ENCODE results near the gene SCAMP1.
A peak's percentile ranks its signal among the peaks of the same experiment; 100 is the strongest.

Gene SCAMP1

GRCh38 chr5:78339617-78340436, 20.6 kb upstream of the SCAMP1 start:
- H4K8ac ChIP-seq (ENCODE audit: low read depth, low read length): no peak overlapping the region
- no peaks in the 10 kb centered on the region for H3K4me1 ChIP-seq (ENCODE audit: control insufficient read depth in 1 of 2, insufficient read depth in 2 of 2, low read length in 2 of 2)
- no CpG with 5 or more reads among the region's 5 CpGs for WGBS (ENCODE audit: extremely low coverage, insufficient coverage, insufficient read length)
- no peaks in the 10 kb centered on the region for H3K79me1 ChIP-seq (ENCODE audit: low read length)
- H3K27ac ChIP-seq (ENCODE audit: low read depth, low read length): no peak overlapping the region
- H3K4me2 ChIP-seq (ENCODE audit: low read length): no peak overlapping the region
- no peak overlapping the region for H3K23ac ChIP-seq (ENCODE audit: low read length)
- no peak overlapping the region for H4K91ac ChIP-seq (ENCODE audit: low read depth, low read length)
- no peaks in the 10 kb centered on the region for H3K36me3 ChIP-seq (ENCODE audit: control insufficient read depth in 1 of 2, insufficient read depth in 2 of 2, low read length in 2 of 2)
- H3K18ac ChIP-seq (ENCODE audit: low read length): no peak overlapping the region
- no peak overlapping the region for H3K9ac ChIP-seq (ENCODE audit: low read length)
- no peak overlapping the region for H3K4me3 ChIP-seq (ENCODE audit: low read depth, low read length)
- no peak overlapping the region for H2BK12ac ChIP-seq (ENCODE audit: low read length)
- DNase-seq: no peak
- no peak overlapping the region for H3K14ac ChIP-seq (ENCODE audit: low read length)
- no peak overlapping the region for H2BK5ac ChIP-seq (ENCODE audit: low read depth, low read length, poor library complexity)
- H2AK5ac ChIP-seq (ENCODE audit: low read length): no peak overlapping the region
- H3K9me3 ChIP-seq (ENCODE audit: insufficient read depth, low read depth, low read length): peaks cover 2% of the 10 kb centered on the region
- H4K12ac ChIP-seq (ENCODE audit: low read depth, low read length): no peak overlapping the region
- no peak overlapping the region for H2BK120ac ChIP-seq (ENCODE audit: insufficient read depth, low read length, poor library complexity)
- H3K4ac ChIP-seq (ENCODE audit: low read depth, low read length): no peak overlapping the region
- no peaks in the 10 kb centered on the region for H3K27me3 ChIP-seq (ENCODE audit: insufficient read depth, low read length)
- no peak overlapping the region for H2AFZ ChIP-seq (ENCODE audit: insufficient read depth, low read length, poor library complexity)
- no peaks in the 10 kb centered on the region for H3K79me2 ChIP-seq (ENCODE audit: control insufficient read depth, insufficient read depth, low read length, poor library complexity)

- Histone ChIP-seq H3K79me1 (ENCODE audit: low read length) (no peaks in the 10 kb centered on the region), H4K12ac (ENCODE audit: low read depth, low read length) (no peak overlapping the region), H3K14ac (ENCODE audit: low read length) (no peak overlapping the region), H2AK5ac (ENCODE audit: low read length) (no peak overlapping the region), H3K9me3 (ENCODE audit: insufficient read depth, low read depth, low read length) (peaks cover 2% of the 10 kb centered on the region), H2BK12ac (ENCODE audit: low read length) (no peak overlapping the region), H2AFZ (ENCODE audit: insufficient read depth, low read length, poor library complexity) (no peak overlapping the region), H3K18ac (ENCODE audit: low read length) (no peak overlapping the region), H3K36me3 (ENCODE audit: control insufficient read depth in 1 of 2, insufficient read depth in 2 of 2, low read length in 2 of 2) (no peaks in the 10 kb centered on the region), H2BK5ac (ENCODE audit: low read depth, low read length, poor library complexity) (no peak overlapping the region), H4K91ac (ENCODE audit: low read depth, low read length) (no peak overlapping the region), H3K27ac (ENCODE audit: low read depth, low read length) (no peak overlapping the region), H3K23ac (ENCODE audit: low read length) (no peak overlapping the region), H3K9ac (ENCODE audit: low read length) (no peak overlapping the region), H3K4me3 (ENCODE audit: low read depth, low read length) (no peak overlapping the region), H3K4me1 (ENCODE audit: control insufficient read depth in 1 of 2, insufficient read depth in 2 of 2, low read length in 2 of 2) (peaks cover 0 to 4% of the 10 kb centered on the region in 2 experiments), H3K4ac (ENCODE audit: low read depth, low read length) (no peak overlapping the region), H3K27me3 (ENCODE audit: insufficient read depth, low read length) (no peaks in the 10 kb centered on the region), H2BK120ac (ENCODE audit: insufficient read depth, low read length, poor library complexity) (no peak overlapping the region), H3K79me2 (ENCODE audit: control insufficient read depth, insufficient read depth, low read length, poor library complexity) (no peaks in the 10 kb centered on the region), H4K8ac (ENCODE audit: low read depth, low read length) (no peak overlapping the region), H3K4me2 (ENCODE audit: low read length) (no peak overlapping the region)
- no peak for DNase-seq
- no CpG with 5 or more reads among the region's 3 CpGs for WGBS (ENCODE audit: extremely low coverage, insufficient coverage, insufficient read length)
These were observed 19.0 kb upstream of the SCAMP1 start for GRCh38 chr5:78341440-78341839.

GRCh38 chr5:78345485-78345884, 14.9 kb upstream of the SCAMP1 start:
- peak overlapping the region; percentile 1 for H2BK5ac ChIP-seq (ENCODE audit: low read depth, low read length, poor library complexity)
- DNase-seq: no peak
- peaks cover 0 to 4% of the 10 kb centered on the region in 2 experiments for H3K4me1 ChIP-seq (ENCODE audit: control insufficient read depth in 1 of 2, insufficient read depth in 2 of 2, low read length in 2 of 2)
- H2AFZ ChIP-seq (ENCODE audit: insufficient read depth, low read length, poor library complexity): no peak overlapping the region
- H3K79me1 ChIP-seq (ENCODE audit: low read length): no peaks in the 10 kb centered on the region
- H3K36me3 ChIP-seq (ENCODE audit: control insufficient read depth in 1 of 2, insufficient read depth in 2 of 2, low read length in 2 of 2): no peaks in the 10 kb centered on the region
- no peak overlapping the region for H4K12ac ChIP-seq (ENCODE audit: low read depth, low read length)
- no peaks in the 10 kb centered on the region for H3K9me3 ChIP-seq (ENCODE audit: insufficient read depth, low read depth, low read length)
- H2BK120ac ChIP-seq (ENCODE audit: insufficient read depth, low read length, poor library complexity): no peak overlapping the region
- H4K8ac ChIP-seq (ENCODE audit: low read depth, low read length): no peak overlapping the region
- H2AK5ac ChIP-seq (ENCODE audit: low read length): no peak overlapping the region
- H4K91ac ChIP-seq (ENCODE audit: low read depth, low read length): peak overlapping the region; percentile 1
- no peak overlapping the region for H3K27ac ChIP-seq (ENCODE audit: low read depth, low read length)
- no peak overlapping the region for H3K4ac ChIP-seq (ENCODE audit: low read depth, low read length)
- WGBS (ENCODE audit: extremely low coverage, insufficient coverage, insufficient read length): no CpG with 5 or more reads among the region's 3 CpGs
- no peaks in the 10 kb centered on the region for H3K27me3 ChIP-seq (ENCODE audit: insufficient read depth, low read length)
- no peak overlapping the region for H3K4me3 ChIP-seq (ENCODE audit: low read depth, low read length)
- H2BK12ac ChIP-seq (ENCODE audit: low read length): no peak overlapping the region
- H3K9ac ChIP-seq (ENCODE audit: low read length): no peak overlapping the region
- no peak overlapping the region for H3K18ac ChIP-seq (ENCODE audit: low read length)
- no peaks in the 10 kb centered on the region for H3K79me2 ChIP-seq (ENCODE audit: control insufficient read depth, insufficient read depth, low read length, poor library complexity)
- H3K4me2 ChIP-seq (ENCODE audit: low read length): no peak overlapping the region
- H3K23ac ChIP-seq (ENCODE audit: low read length): no peak overlapping the region
- no peak overlapping the region for H3K14ac ChIP-seq (ENCODE audit: low read length)

- no peak overlapping the region for H4K8ac ChIP-seq (ENCODE audit: low read depth, low read length)
- no peaks in the 10 kb centered on the region for H3K79me2 ChIP-seq (ENCODE audit: control insufficient read depth, insufficient read depth, low read length, poor library complexity)
- no peak overlapping the region for H4K12ac ChIP-seq (ENCODE audit: low read depth, low read length)
- H2BK120ac ChIP-seq (ENCODE audit: insufficient read depth, low read length, poor library complexity): no peak overlapping the region
- no peak overlapping the region for H2AFZ ChIP-seq (ENCODE audit: insufficient read depth, low read length, poor library complexity)
- H3K36me3 ChIP-seq (ENCODE audit: control insufficient read depth in 1 of 2, insufficient read depth in 2 of 2, low read length in 2 of 2): no peaks in the 10 kb centered on the region
- no peak overlapping the region for H2AK5ac ChIP-seq (ENCODE audit: low read length)
- H2BK5ac ChIP-seq (ENCODE audit: low read depth, low read length, poor library complexity): no peak overlapping the region
- 100% methylated on average over 2 of the region's 4 CpGs for WGBS (ENCODE audit: extremely low coverage, insufficient coverage, insufficient read length)
- no peak overlapping the region for H3K4ac ChIP-seq (ENCODE audit: low read depth, low read length)
- no peaks in the 10 kb centered on the region for H3K27me3 ChIP-seq (ENCODE audit: insufficient read depth, low read length)
- H3K18ac ChIP-seq (ENCODE audit: low read length): no peak overlapping the region
- H3K4me3 ChIP-seq (ENCODE audit: low read depth, low read length): no peak overlapping the region
- H3K79me1 ChIP-seq (ENCODE audit: low read length): no peaks in the 10 kb centered on the region
- H2BK12ac ChIP-seq (ENCODE audit: low read length): no peak overlapping the region
- H3K9ac ChIP-seq (ENCODE audit: low read length): no peak overlapping the region
- DNase-seq: no peak
- H3K14ac ChIP-seq (ENCODE audit: low read length): no peak overlapping the region
- H3K27ac ChIP-seq (ENCODE audit: low read depth, low read length): no peak overlapping the region
- no peak overlapping the region for H3K23ac ChIP-seq (ENCODE audit: low read length)
- H3K4me1 ChIP-seq (ENCODE audit: control insufficient read depth in 1 of 2, insufficient read depth in 2 of 2, low read length in 2 of 2): no peaks in the 10 kb centered on the region
- no peak overlapping the region for H3K4me2 ChIP-seq (ENCODE audit: low read length)
- H4K91ac ChIP-seq (ENCODE audit: low read depth, low read length): no peak overlapping the region
- no peaks in the 10 kb centered on the region for H3K9me3 ChIP-seq (ENCODE audit: insufficient read depth, low read depth, low read length)
These were observed 6.9 kb upstream of the SCAMP1 start for GRCh38 chr5:78353520-78353919.

Data from trophoblast cell (in vitro differentiated cells and primary cell).